H1 (cell line): ENCODE measurements around the gene LIPC. TPM values are rescaled to one million over a fixed set of nuclear protein-coding genes. Genes with fewer than 3 reads are reported as not detected.

Experiments used
- CTCF ChIA-PET: fragments of 300-600 bp; sonication (Branson Sonifier 250); formaldehyde crosslinking; loops from one replicate; lab custom pipeline; 2021; ENCODE audit not compliant: partially characterized antibody; lab: Charles Lee
- POLR2A ChIA-PET: fragments of 300-600 bp; sonication (Branson Sonifier 250); formaldehyde crosslinking; loops from one replicate; lab custom pipeline; 2021; ENCODE audit warnings: inconsistent platforms; ENCODE audit not compliant: partially characterized antibody; lab: Charles Lee
- DNase-seq, 2 experiments: peaks; one replicate each; pipeline versions ENCODE4 v3.0.0 to v3.0.0-alpha.2; 2010 to 2022; ENCODE audit warnings: low spot score in 2 of 2, low read depth in 1 of 2, mixed read lengths in 1 of 2
- FAIRE-seq: peaks from 2 replicates; lab custom pipeline; 2011; peaks lifted over from hg19 to GRCh38; lab: Jason Lieb, UNC
- H2AFZ ChIP-seq: 2 replicates; pipeline ENCODE4 v1.8.1; 2012; ENCODE audit warnings: low read length, inconsistent platforms
- H2AK5ac ChIP-seq: 2 replicates; pipeline ENCODE4 v1.6.1; 2013; ENCODE audit warnings: low read depth, low read length
- H2BK120ac ChIP-seq: replicated peaks from 2 replicates; pipeline ENCODE3; 2013; ENCODE audit warnings: low read depth, low read length, inconsistent platforms
- H2BK12ac ChIP-seq: 2 replicates; pipeline ENCODE4 v1.6.1; 2013; ENCODE audit warnings: low read depth, low read length
- H2BK15ac ChIP-seq: 2 replicates; pipeline ENCODE4 v1.6.1; 2013; ENCODE audit warnings: low read length
- H2BK20ac ChIP-seq: 2 replicates; pipeline ENCODE4 v1.6.1; 2013; ENCODE audit warnings: low read length
- H2BK5ac ChIP-seq: 2 replicates; pipeline ENCODE4 v1.6.1; 2013; ENCODE audit warnings: low read depth, low read length
- H3K14ac ChIP-seq: 2 replicates; pipeline ENCODE4 v1.6.1; 2013; ENCODE audit warnings: inconsistent platforms; ENCODE audit not compliant: insufficient read length
- H3K18ac ChIP-seq: 2 replicates; pipeline ENCODE4 v1.6.1; 2013; ENCODE audit warnings: low read length; ENCODE audit errors: extremely low read depth
- H3K23ac ChIP-seq: 2 replicates; pipeline ENCODE4 v1.6.1; 2013; ENCODE audit warnings: inconsistent platforms; ENCODE audit not compliant: insufficient read length
- H3K23me2 ChIP-seq: 2 replicates; pipeline ENCODE4 v1.6.1; 2013; ENCODE audit warnings: low read depth, low read length
- H3K27ac ChIP-seq: 2 replicates; pipeline ENCODE4 v1.6.1; 2011; ENCODE audit warnings: low read depth, low read length, inconsistent platforms
- H3K27me3 ChIP-seq, 4 experiments: replicated peaks in 1 of 4; 1 replicate in 1 of 4; 2 replicates in 3 of 4; pipeline versions ENCODE4 v1.6.1 to v1.8.1; 2011 to 2013; ENCODE audit warnings: low read length in 3 of 4, mild to moderate bottlenecking in 3 of 4, inconsistent platforms in 2 of 4, mixed read lengths in 2 of 4, moderate library complexity in 1 of 4; ENCODE audit not compliant: control insufficient read depth in 3 of 4, insufficient read depth in 3 of 4; ENCODE audit errors: extremely low read depth in 1 of 4
- H3K36me3 ChIP-seq, 4 experiments: 2 replicates each; pipeline versions ENCODE4 v1.6.1 to v1.8.1; 2011 to 2013; ENCODE audit warnings: mild to moderate bottlenecking in 4 of 4, low read length in 3 of 4, moderate library complexity in 2 of 4, control low read depth in 1 of 4, inconsistent platforms in 1 of 4; ENCODE audit not compliant: insufficient read depth in 4 of 4, control insufficient read depth in 2 of 4
- H3K4ac ChIP-seq: replicated peaks from 2 replicates; pipeline ENCODE3; 2013; ENCODE audit warnings: low read length, low read depth, mixed read lengths, inconsistent platforms; ENCODE audit not compliant: insufficient read length
- H3K4me1 ChIP-seq, 4 experiments: replicated peaks in 1 of 4; 1 replicate in 1 of 4; 2 replicates in 3 of 4; pipeline versions ENCODE4 v1.6.1 to v1.8.1; 2011 to 2013; ENCODE audit warnings: low read length in 3 of 4, inconsistent platforms in 2 of 4, mixed read lengths in 1 of 4; ENCODE audit not compliant: insufficient read depth in 4 of 4, control insufficient read depth in 3 of 4
- H3K4me2 ChIP-seq, 2 experiments: 2 replicates each; pipeline versions ENCODE4 v1.6.1 to v1.8.1; 2011 to 2013; ENCODE audit warnings: low read depth in 2 of 2, low read length in 2 of 2, control low read depth in 1 of 2, inconsistent platforms in 1 of 2, mild to moderate bottlenecking in 1 of 2; ENCODE audit not compliant: insufficient read depth in 1 of 2
- H3K4me3 ChIP-seq, 4 experiments: fragments of 200-600, 300-600 bp in 1 of 4; sonication (generic), shearing (Covaris generic), sonication (Bioruptor Twin) in 1 of 4; 2 replicates each; pipeline versions ENCODE4 v1.5.1 to v1.8.1; 2011 to 2016; ENCODE audit warnings: low read length in 4 of 4, low read depth in 3 of 4, control low read depth in 2 of 4, inconsistent platforms in 2 of 4, mild to moderate bottlenecking in 2 of 4, mixed read lengths in 1 of 4, moderate library complexity in 1 of 4; ENCODE audit not compliant: insufficient read depth in 2 of 4; ENCODE audit errors: extremely low read depth in 1 of 4
- H3K56ac ChIP-seq: replicated peaks from 2 replicates; pipeline ENCODE3; 2013; ENCODE audit warnings: low read depth, mild to moderate bottlenecking, mixed read lengths, low read length, inconsistent platforms; ENCODE audit not compliant: insufficient read length
- H3K79me1 ChIP-seq: 2 replicates; pipeline ENCODE4 v1.6.1; 2013; ENCODE audit warnings: low read depth, low read length, control low read depth
- H3K79me2 ChIP-seq, 2 experiments: 2 replicates each; pipeline versions ENCODE4 v1.6.1 to v1.8.1; 2012 to 2013; ENCODE audit warnings: low read length in 2 of 2, mild to moderate bottlenecking in 2 of 2, inconsistent platforms in 1 of 2; ENCODE audit not compliant: insufficient read depth in 2 of 2, control insufficient read depth in 1 of 2
- H3K9ac ChIP-seq, 4 experiments: replicated peaks in 1 of 4; 1 replicate in 1 of 4; 2 replicates in 3 of 4; pipeline versions ENCODE4 v1.6.1 to v1.8.1; 2011 to 2013; ENCODE audit warnings: low read depth in 3 of 4, low read length in 3 of 4, control low read depth in 2 of 4, mild to moderate bottlenecking in 2 of 4, moderate library complexity in 2 of 4, inconsistent platforms in 1 of 4; ENCODE audit errors: extremely low read depth in 1 of 4
- H3K9me3 ChIP-seq, 2 experiments: 2 replicates each; pipeline versions ENCODE4 v1.6.1 to v1.8.1; 2012 to 2013; ENCODE audit warnings: mild to moderate bottlenecking in 2 of 2, moderate library complexity in 2 of 2, control low read depth in 1 of 2, inconsistent platforms in 1 of 2, low read depth in 1 of 2, low read length in 1 of 2, mixed read lengths in 1 of 2; ENCODE audit not compliant: insufficient read depth in 2 of 2
- H4K20me1 ChIP-seq, 2 experiments: replicated peaks in 1 of 2; 2 replicates each; pipeline versions ENCODE3 to v1.8.1; 2011 to 2013; ENCODE audit warnings: inconsistent platforms in 2 of 2, low read length in 2 of 2, mild to moderate bottlenecking in 1 of 2; ENCODE audit not compliant: insufficient read depth in 2 of 2, control insufficient read depth in 1 of 2
- H4K5ac ChIP-seq: 2 replicates; pipeline ENCODE4 v1.6.1; 2013; ENCODE audit warnings: low read length, low read depth, mixed read lengths, inconsistent platforms; ENCODE audit not compliant: insufficient read length
- H4K8ac ChIP-seq: 2 replicates; pipeline ENCODE4 v1.8.0; 2013; ENCODE audit warnings: mild to moderate bottlenecking, moderate library complexity, low read length, inconsistent platforms; ENCODE audit not compliant: insufficient read depth; ENCODE audit errors: extremely low read depth
- H4K91ac ChIP-seq: replicated peaks from 2 replicates; pipeline ENCODE3; 2013; ENCODE audit warnings: low read length, mixed read lengths, inconsistent platforms; ENCODE audit not compliant: insufficient read length
- BACH1 ChIP-seq: IDR thresholded peaks from 2 replicates; pipeline ENCODE4 v1.6.1; 2012; ENCODE audit warnings: low read length, improper control_type of control experiment
- CHD2 ChIP-seq: IDR thresholded peaks from 2 replicates; pipeline ENCODE4 v1.6.1; 2012; ENCODE audit warnings: low read length, improper control_type of control experiment
- CREB1 ChIP-seq: IDR thresholded peaks from 2 replicates; pipeline ENCODE4 v1.6.1; 2012; ENCODE audit warnings: inconsistent platforms
- GABPA ChIP-seq: IDR thresholded peaks from 2 replicates; pipeline ENCODE4 v1.6.1; 2011; ENCODE audit warnings: mild to moderate bottlenecking, low read length, moderate library complexity, borderline replicate concordance; ENCODE audit not compliant: insufficient read depth
- KDM1A ChIP-seq: fragments of 200-600, 300-600 bp; sonication (generic); IDR thresholded peaks from 2 replicates; pipeline ENCODE4 v1.7.1; 2016; ENCODE audit warnings: mild to moderate bottlenecking, low read length, borderline replicate concordance
- RXRA ChIP-seq: IDR thresholded peaks from 2 replicates; pipeline ENCODE4 v1.6.1; 2011; ENCODE audit warnings: low read depth, mild to moderate bottlenecking, low read length, moderate library complexity; ENCODE audit not compliant: insufficient read depth
- SP1 ChIP-seq: IDR thresholded peaks from 2 replicates; pipeline ENCODE4 v1.6.1; 2011; ENCODE audit warnings: low read depth, low read length
- WGBS, 2 experiments: shearing (Covaris generic) in 1 of 2; methylation state at CpG; one replicate each; pipeline versions ENCODE4 v1.1.6 to v1.1.7; 2013 to 2015; ENCODE audit warnings: low lambda C conversion rate in 2 of 2, mixed read lengths in 2 of 2, inconsistent platforms in 1 of 2, low coverage in 1 of 2, missing lambda C conversion rate in 1 of 2; ENCODE audit not compliant: insufficient replicate concordance in 2 of 2, insufficient coverage in 1 of 2, insufficient read length in 1 of 2; ENCODE audit errors: extremely low coverage in 1 of 2, missing lambda C conversion rate in 1 of 2; 5-methylcytosine and 5-hydroxymethylcytosine counted together
- polyA plus RNA-seq, 7 experiments: library from polyadenylated mRNA; depleted of rRNA in 3 of 7; stranded (reverse) in 5 of 7; unstranded in 2 of 7; fragments of >200 nt in 5 of 7; fragments of 200-250 nt in 2 of 7; gene quantifications; 1 replicate in 5 of 7; 2 replicates in 1 of 7; 4 replicates in 1 of 7; pipeline versions ENCODE4 v1.2.1 to v1.2.3, GENCODE V29; 2011 to 2013; ENCODE audit warnings: missing spikeins in 2 of 7, mixed read lengths in 2 of 7
- total RNA-seq: library from RNA; stranded (reverse); fragmentation: NEBNext Ultra II Directional; extraction: Animal tissue kit (Norgen Biotek cat#: 25700); gene quantifications from 2 replicates; pipeline ENCODE4 v1.2.1, GENCODE V29; 2021

LIPC gene
- total and polyA plus RNA-seq, 2 of the 8 experiments (the other 6 are each of a cell fraction or from before 2014, with no cell fraction given): not detected

GRCh38 chr15:58442122-58442521 is 10.3 kb downstream of the LIPC start:
- H3K23me2 ChIP-seq: no peaks in the 10 kb centered on the region
- FAIRE-seq (no peak), DNase-seq (no peak)
- H3K36me3 ChIP-seq: no peaks in the 10 kb centered on the region
- CTCF ChIA-PET: interaction anchor here (1.0 to 1.6 kb wide), 2 partner anchors 58 to 133 kb away, joined by 3 to 4 read pairs; no protein-coding TSS in a partner anchor
- H3K79me1 ChIP-seq: no peaks in the 10 kb centered on the region
- H2BK20ac ChIP-seq: no peak overlapping the region
- no peak overlapping the region for H2BK12ac ChIP-seq
- no peaks in the 10 kb centered on the region for H3K9me3 ChIP-seq
- WGBS, 2 experiments: 93% methylated on average over 4 of the region's 4 CpGs; no CpG with 5 or more reads in 1 of the 2 experiments
- no peak overlapping the region for H3K4ac ChIP-seq
- no peak overlapping the region for H3K9ac ChIP-seq
- POLR2A ChIA-PET: no interaction called here
- H3K27me3 ChIP-seq: no peaks in the 10 kb centered on the region
- no peak overlapping the region for H4K5ac ChIP-seq
- no peak overlapping the region for H4K91ac ChIP-seq
- H4K8ac ChIP-seq: no peak overlapping the region
- no peak overlapping the region for H3K56ac ChIP-seq
- H3K27ac ChIP-seq: no peak overlapping the region
- H3K23ac ChIP-seq: no peak overlapping the region
- no peak overlapping the region for H2AK5ac ChIP-seq
- no peaks in the 10 kb centered on the region for H3K79me2 ChIP-seq
- H3K4me1 ChIP-seq: peaks cover 8 to 15% (median 11%) of the 10 kb centered on the region in 4 experiments
- H2BK120ac ChIP-seq: no peak overlapping the region
- H2AFZ ChIP-seq: no peak overlapping the region
- H2BK5ac ChIP-seq: no peak overlapping the region
- H4K20me1 ChIP-seq: no peaks in the 10 kb centered on the region
- H3K4me2 ChIP-seq: no peak overlapping the region
- no peak for TF ChIP-seq GABPA
- TF ChIP-seq KDM1A: no peak
- no peak for TF ChIP-seq RXRA
- TF ChIP-seq BACH1: no peak
- no peak for TF ChIP-seq SP1
- TF ChIP-seq CHD2: no peak
- TF ChIP-seq CREB1: no peak
- no peak overlapping the region for H2BK15ac ChIP-seq
- H3K4me3 ChIP-seq: no peak overlapping the region
- no peak overlapping the region for H3K14ac ChIP-seq
- no peak overlapping the region for H3K18ac ChIP-seq
